ENCODE results near the gene FARS2. TPM values are rescaled to one million over a fixed set of nuclear protein-coding genes. Genes with fewer than 3 reads are reported as not detected.

FARS2 gene
- total RNA-seq, 1 donor from 2014 or later, result 16.5 TPM

- no peak overlapping the region for H3K4me3 ChIP-seq
- intact Hi-C loops (cut with DNase I), result no loop called here
- no peak overlapping the region for H3K27ac ChIP-seq
- no peaks in the 10 kb centered on the region for H3K27me3 ChIP-seq
- H3K36me3 ChIP-seq, result no peaks in the 10 kb centered on the region
- H3K4me1 ChIP-seq, result no peaks in the 10 kb centered on the region
- DNase-seq (ENCODE audit: extremely low spot score in 2 of 2), result no peak
- H3K9me3 ChIP-seq, result no peaks in the 10 kb centered on the region
- TF ChIP-seq POLR2AphosphoS5 (IDR thresholded peaks at IDR 0.05; ENCODE audit: insufficient read depth in 1 of 2, low read depth in 1 of 2) (no peak), POLR2A (IDR thresholded peaks at IDR 0.05) (no peak), CTCF (IDR thresholded peaks at IDR 0.05) (no peak)
Observed at GRCh38 chr6:5817869-5818268, 556.6 kb downstream of the FARS2 start.

GRCh38 chr6:5818959-5819358 lies 557.6 kb downstream of the FARS2 start:
- H3K27ac ChIP-seq, result no peak overlapping the region
- no peak for DNase-seq (ENCODE audit: extremely low spot score in 2 of 2)
- H3K9me3 ChIP-seq, result no peaks in the 10 kb centered on the region
- no peak for TF ChIP-seq POLR2A (IDR thresholded peaks at IDR 0.05)
- no peak for TF ChIP-seq POLR2AphosphoS5 (IDR thresholded peaks at IDR 0.05; ENCODE audit: insufficient read depth in 1 of 2, low read depth in 1 of 2)
- TF ChIP-seq CTCF (IDR thresholded peaks at IDR 0.05), result no peak
- intact Hi-C loops (cut with DNase I), result no loop called here
- no peak overlapping the region for H3K4me3 ChIP-seq
- no peaks in the 10 kb centered on the region for H3K4me1 ChIP-seq
- no peaks in the 10 kb centered on the region for H3K27me3 ChIP-seq
- H3K36me3 ChIP-seq, result no peaks in the 10 kb centered on the region

Other genes starting within 250 kb of the FARS2 start
- gene PPP1R3G, start 176.2 kb upstream of the FARS2 start, total RNA-seq, result 4.4 TPM
- 19.2 TPM for gene LYRM4, start 563 bp upstream of the FARS2 start, total RNA-seq

All from vagina (tissue), 2 donors.